Islet of Langerhans (tissue), 1 donor: Measurements from ENCODE around the gene DAG1.

Source experiments
- FAIRE-seq: peaks from one replicate; lab custom pipeline; 2011; peaks lifted over from hg19 to GRCh38; lab: Jason Lieb, UNC

DAG1 gene

GRCh38 chr3:49518441-49518840 lies 48.4 kb downstream of the DAG1 start:
- no peak for FAIRE-seq

GRCh38 chr3:49519296-49519695 lies 49.2 kb downstream of the DAG1 start:
- no peak for FAIRE-seq

- no peak for FAIRE-seq
These were observed 49.9 kb downstream of the DAG1 start for GRCh38 chr3:49519916-49520385.

- FAIRE-seq, result no peak
These were observed 54.0 kb downstream of the DAG1 start for GRCh38 chr3:49523756-49524747.

- FAIRE-seq, result no peak
These were observed 59.5 kb downstream of the DAG1 start for GRCh38 chr3:49529567-49529966.

- FAIRE-seq, result no peak
These were observed 60.2 kb downstream of the DAG1 start for GRCh38 chr3:49530231-49530630.

GRCh38 chr3:49530701-49531100 lies 60.6 kb downstream of the DAG1 start:
- no peak for FAIRE-seq

GRCh38 chr3:49531218-49531617 lies 61.2 kb downstream of the DAG1 start:
- FAIRE-seq, result no peak

GRCh38 chr3:49531715-49532114 lies 61.6 kb downstream of the DAG1 start:
- FAIRE-seq, result no peak

- no peak for FAIRE-seq
These were observed 63.0 kb downstream of the DAG1 start for GRCh38 chr3:49533031-49533430.

GRCh38 chr3:49533786-49534519 lies 63.9 kb downstream of the DAG1 start:
- no peak for FAIRE-seq

- FAIRE-seq, result peak; percentile 17
These were observed 64.7 kb downstream of the DAG1 start for GRCh38 chr3:49534581-49535441.

GRCh38 chr3:49535971-49536874 lies 66.2 kb downstream of the DAG1 start:
- no peak for FAIRE-seq

GRCh38 chr3:49536875-49537533 lies 66.9 kb downstream of the DAG1 start:
- FAIRE-seq, result no peak

GRCh38 chr3:49539659-49540560 lies 69.8 kb downstream of the DAG1 start:
- FAIRE-seq, result no peak

GRCh38 chr3:49552087-49552486 lies 82.0 kb downstream of the DAG1 start:
- no peak for FAIRE-seq

- FAIRE-seq, result no peak
These were observed 83.2 kb downstream of the DAG1 start for GRCh38 chr3:49553324-49553691.

GRCh38 chr3:49553692-49554632 lies 83.9 kb downstream of the DAG1 start, which contains the start of gene BSN:
Gene BSN, plus strand, starts transcription at chr3:49554477. Its CDS starts 126 bp downstream, at chr3:49554603.
- FAIRE-seq, result no peak
